A204.1 (cell line): ENCODE results near the gene CAND2.
"Not testable (repeated sequence)": the region's sequence is repeated elsewhere in the genome, so short reads cannot be mapped to it uniquely, and the experiment has no call there.

Experiments
- FAIRE-seq: peaks from 2 replicates; lab custom pipeline; 2012; peaks lifted over from hg19 to GRCh38; lab: Jason Lieb, UNC

CAND2 gene

DNA sequence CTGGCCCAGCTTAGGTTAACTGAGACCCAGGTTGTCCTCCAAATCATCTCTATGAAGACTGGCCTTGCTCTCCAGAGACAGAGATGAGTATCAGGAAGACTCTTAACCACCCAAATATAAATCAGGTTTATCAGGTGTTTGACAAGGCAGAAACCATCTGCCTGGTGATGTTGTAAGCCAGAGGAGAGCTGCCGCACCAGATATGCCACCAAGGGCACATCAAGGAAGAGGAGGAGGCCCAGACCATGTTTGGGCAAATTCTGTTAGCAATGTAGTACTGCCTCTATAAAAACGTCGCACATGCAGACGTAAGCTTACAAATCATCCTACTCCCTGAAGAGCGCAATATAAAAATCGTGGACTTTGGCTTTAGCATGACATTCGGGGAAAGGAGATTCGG lies 65.9 kb downstream of the CAND2 start:
- no peak for FAIRE-seq

DNA sequence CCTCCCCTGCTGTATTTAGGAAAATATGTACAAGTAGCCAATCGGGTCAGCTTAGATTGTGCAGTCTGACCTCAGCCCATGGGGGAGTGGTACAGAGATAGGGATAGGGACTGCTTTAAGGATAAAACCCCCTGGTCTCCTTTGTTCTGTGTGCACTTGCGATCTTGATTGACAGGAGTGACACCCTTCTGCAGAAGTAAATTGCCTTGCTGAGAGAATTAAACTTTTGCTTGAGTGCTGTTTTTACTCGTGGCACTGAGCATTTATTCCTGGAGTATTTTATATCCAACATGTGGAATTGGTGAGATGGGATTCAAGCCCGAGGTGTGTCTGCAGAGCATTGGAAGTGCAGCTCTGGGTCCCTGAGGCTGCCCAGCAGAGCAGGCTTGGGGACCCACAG lies 68.8 kb downstream of the CAND2 start:
- FAIRE-seq: no peak

DNA sequence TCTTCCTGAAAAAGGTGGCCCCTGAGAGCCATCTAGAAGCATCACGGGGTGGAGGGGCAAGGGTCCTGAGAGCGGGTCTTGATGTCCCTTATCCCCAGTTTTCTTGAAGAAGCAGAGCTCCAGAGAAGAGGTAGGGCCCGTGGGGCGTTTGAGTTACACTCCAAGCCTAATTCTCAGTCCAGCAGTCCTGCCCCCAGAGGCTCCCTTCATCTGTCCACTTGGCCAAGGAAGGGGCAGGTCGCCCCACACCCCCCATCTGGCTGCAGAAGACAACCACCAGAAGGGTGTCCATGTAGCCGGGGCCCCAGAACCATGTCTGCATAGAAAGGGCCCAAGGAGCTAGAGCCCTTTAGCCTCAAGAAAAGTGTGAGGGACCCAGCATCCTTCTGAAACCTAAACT lies 70.4 kb downstream of the CAND2 start:
- FAIRE-seq: no peak

GRCh38 chr3:12868039-12869034 lies 71.9 kb downstream of the CAND2 start:
- FAIRE-seq: peak; percentile 92

DNA sequence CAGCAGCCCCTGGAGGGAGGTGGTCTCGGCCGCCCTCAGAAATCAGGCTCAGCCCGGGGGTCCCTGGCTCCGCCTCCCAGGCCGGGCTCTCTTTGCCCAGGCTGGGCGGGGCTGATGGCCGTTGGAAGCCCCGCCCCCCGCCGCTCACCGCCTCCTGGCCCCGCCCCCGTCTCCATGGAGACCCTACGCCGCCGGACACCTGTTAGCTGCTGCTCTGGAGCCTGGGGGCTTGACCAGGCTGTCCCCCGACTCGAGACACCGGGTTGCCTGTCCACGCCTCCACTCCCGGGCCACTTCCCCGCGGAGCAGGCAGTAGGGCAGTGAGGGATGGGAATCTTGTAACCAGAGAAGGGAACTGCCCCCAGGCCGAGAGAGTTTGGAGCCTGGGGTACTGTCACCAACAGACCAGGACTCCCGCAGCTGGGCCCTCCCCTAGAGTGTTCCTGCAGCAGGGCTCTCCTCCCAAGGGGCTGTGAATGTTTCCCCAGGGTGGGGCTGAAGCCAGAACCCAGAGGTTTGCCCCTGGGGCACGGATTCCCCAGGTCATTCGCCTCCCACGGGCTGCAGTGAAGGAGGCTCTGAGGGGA lies 72.6 kb downstream of the CAND2 start:
- no peak for FAIRE-seq

GRCh38 chr3:12870942-12871341 lies 74.5 kb downstream of the CAND2 start:
- FAIRE-seq: no peak

DNA sequence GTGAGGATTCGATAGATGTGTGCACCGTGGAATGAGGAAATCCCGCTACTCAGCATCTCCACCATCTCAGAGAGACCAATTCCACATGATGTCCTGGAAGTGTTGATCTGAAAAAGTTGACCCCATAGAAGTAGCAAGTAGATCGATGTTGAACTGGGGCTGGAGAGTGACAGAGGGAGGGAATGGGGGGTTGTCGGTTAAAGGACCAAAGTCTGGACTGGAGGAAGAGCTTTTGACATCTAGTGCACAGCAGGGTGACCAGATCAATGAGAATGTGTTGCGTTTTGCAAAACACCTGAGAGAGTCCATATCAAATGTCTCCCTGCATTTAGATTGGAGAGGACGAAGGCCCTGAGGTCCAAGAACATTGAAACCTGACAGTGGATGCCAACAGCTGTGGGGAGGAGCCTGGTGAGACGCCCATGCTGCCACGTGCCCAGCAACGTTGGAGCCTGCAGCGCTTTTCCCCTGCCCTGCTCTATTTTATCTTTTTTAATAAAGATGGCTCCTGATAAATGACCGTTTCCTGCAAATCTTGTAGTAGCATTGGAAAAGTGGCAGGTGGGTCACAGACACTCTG lies 75.0 kb downstream of the CAND2 start:
- no peak for FAIRE-seq

GRCh38 chr3:12875857-12876836 lies 79.7 kb downstream of the CAND2 start:
- no peak for FAIRE-seq

GRCh38 chr3:12877040-12877439 lies 80.6 kb downstream of the CAND2 start:
- FAIRE-seq: no peak

- no peak for FAIRE-seq
These were observed 81.7 kb downstream of the CAND2 start for GRCh38 chr3:12878141-12878574.

DNA sequence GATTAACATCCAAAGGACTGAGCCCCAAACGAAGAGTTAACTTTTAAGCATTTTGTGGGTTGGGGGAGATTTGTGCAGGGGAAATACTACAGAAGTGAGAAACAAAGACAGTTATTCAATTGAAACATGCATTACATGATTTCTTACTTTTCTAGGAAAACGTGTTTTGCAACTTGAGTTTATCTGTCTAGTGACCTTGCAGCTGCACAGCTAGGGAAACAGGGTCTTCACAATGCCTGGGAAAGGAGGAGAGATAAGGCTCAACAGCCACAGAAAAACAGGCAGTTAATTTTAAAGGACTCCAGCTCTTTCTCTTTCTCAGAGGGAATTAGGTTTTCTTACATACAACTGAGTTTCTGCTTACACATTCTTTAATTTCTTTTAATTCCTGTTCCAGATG lies 82.3 kb downstream of the CAND2 start:
- FAIRE-seq: not testable (repeated sequence)

DNA sequence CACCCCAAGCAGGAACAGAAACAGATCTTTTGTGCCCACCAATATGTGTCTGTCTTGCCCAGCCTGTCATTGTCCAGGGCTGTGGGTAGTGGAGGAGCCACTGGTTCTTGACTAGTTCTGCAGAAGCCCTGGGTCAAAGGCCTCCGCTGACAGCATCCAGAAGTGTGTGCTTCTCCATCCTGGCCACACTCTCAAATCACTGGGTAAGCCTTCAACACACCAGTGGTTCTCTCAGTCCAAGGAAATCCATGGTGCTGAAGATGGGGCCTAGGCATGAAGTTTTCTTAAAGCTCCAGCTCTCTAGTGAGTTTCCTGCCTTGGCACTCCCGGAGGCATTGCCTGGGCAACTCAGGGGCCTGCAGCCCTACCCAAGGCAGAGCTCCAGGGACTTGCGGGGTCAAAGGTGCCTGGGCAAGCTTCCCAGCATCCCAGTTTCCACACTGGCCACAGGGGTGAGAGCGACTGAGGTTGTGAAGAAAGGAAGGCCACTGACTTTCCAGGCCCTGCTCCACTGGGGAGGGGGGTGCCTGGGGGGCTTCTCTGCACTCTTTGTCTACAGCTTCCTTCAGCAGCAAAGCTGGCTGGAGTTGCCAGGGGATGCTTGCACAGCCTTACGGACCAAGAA lies 82.8 kb downstream of the CAND2 start:
- no peak for FAIRE-seq

DNA sequence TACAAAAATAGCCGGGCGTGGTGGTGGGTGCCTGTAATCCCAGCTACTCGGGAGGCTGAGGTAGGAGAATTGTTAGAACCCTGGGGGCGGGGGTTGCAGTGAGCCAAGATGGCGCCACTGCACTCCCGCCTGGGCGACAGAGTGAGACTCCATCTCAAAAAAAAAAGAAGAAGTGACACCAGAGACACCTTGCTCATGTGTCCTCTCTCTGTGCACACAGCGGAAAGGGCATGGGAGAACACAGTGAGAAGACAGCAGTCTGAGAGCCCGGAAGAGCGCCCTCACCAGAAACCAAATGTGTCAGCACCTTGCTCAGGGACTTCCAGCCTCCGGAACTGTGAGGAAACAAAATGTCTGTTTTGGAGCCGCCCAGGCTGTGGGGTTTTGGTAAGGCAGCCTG lies 85.4 kb downstream of the CAND2 start:
- FAIRE-seq: not testable (repeated sequence)

DNA sequence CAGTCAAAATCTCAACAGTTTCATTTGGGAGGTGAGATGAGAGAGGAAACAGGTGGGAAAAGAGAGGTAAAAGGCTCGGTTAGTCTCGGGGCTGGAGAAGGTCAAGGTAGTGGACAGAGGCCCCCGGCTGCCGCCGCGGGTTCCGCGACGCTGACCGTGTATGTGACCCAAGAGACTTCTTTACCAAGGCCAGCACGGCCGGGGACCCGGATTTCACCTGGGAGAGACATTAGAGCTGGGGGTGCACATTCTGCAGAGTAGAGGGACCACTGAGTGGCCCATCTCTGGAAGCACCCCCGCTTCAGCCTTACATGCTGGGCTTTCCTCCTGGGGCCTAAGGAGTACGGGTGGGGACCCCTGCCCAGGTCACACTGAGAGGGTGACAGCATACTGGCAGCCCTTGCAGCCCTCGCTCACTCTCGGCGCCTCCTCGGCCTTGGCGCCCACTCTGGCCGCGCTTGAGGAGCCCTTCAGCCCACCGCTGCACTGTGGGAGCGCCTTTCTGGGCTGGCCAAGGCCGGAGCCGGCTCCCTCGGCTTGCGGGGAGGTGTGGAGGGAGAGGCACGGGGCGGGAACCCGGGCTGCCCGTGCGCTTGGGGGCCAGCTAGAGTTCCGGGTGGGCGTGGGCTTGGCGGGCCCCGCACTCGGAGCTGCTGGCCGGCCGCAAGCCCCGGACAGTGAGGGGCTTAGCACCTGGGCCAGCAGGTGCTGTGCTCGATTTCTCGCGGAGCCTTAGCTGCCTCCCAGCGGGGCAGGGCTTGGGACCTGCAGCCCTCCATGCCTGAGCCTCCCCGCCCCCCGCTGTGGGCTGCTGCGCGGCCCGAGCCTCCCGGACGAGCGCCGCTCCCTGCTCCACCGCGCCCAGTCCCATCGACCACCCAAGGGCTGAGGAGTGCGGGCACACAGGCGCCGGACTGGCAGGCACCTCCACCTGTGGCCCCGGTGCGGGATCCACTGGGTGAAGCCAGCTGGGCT lies 86.1 kb downstream of the CAND2 start:
- FAIRE-seq: no peak

DNA sequence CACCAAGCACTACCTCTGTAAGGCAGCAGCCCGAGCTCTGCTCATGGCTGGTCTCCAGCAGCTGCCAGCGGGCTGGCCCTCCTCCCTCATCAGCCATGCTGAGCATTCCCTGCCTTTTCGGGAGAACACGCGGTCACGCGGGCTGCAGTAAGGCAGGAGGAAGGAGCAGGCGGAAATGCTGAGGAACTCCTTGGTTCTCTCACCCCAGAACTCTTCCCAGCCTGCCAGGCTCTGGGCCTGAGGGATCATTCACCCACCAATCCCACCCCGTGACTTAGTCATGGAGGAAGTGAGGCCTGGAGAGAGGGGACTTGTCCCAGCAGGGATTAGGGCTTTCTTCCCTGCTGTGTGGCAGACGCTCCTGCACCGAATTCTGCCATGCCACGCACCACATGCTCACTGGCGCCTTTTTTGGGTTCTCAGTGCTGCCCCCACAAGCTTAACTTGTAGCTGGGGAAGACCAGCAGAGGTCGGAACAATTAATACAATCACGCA lies 87.8 kb downstream of the CAND2 start:
- no peak for FAIRE-seq
